Measurements from ENCODE around the gene FBXO42. TPM values are rescaled to one million over a fixed set of nuclear protein-coding genes. Genes with fewer than 3 reads are reported as not detected.

FBXO42 gene
- total and polyA plus RNA-seq, 3 donors from 2014 or later: 25.0 to 45.6 (median 42.0) TPM

DNA sequence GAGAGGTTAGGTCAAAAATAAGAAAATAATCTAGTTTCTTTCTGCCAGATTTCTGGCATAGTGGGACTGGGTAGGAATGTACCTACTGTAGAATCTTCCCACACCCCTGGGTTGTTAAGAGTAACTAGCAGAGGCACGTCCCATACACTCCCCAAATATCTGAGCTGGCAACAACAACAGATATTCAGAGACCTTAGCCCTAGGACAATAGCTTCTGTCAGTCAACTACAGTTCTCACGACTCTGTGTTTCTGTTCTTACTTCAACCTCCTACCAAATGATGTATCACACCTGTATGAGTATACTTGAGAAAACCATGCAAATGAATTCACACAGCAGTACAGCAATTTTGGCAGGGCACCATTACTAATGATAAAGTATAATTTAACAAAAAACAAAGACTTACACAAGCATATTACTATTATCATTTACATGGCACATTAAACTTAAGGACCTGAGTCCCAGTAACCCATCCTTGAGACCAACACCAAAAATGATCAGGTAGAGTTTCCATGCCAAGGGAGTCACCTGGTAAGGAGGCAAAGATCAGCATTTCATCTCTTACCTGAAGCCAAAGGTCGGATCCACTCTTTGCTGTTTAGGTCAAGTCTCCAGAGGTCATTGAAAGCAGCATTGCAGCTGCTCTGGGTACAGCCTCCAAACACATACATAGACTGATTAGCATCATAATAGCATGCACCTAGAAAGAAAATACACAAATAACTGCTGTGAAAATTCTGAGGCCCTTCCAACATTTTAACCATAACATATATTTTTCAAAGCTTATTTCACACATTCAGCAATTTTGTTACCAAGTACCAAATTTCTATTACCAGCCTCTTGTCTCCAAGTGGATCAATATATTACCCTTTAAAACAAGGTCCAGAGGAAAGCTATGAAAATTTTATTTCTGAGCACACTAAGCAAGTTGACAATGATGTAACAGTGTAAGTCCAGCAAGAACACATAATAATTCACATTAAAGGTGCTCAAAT, 57.8 kb downstream of the FBXO42 start:
- DNase-seq: no peak
- intact Hi-C loops (cut with DNase I; ENCODE audit: low total_unique reads): no loop called here
- TF ChIP-seq, protein P1, sequence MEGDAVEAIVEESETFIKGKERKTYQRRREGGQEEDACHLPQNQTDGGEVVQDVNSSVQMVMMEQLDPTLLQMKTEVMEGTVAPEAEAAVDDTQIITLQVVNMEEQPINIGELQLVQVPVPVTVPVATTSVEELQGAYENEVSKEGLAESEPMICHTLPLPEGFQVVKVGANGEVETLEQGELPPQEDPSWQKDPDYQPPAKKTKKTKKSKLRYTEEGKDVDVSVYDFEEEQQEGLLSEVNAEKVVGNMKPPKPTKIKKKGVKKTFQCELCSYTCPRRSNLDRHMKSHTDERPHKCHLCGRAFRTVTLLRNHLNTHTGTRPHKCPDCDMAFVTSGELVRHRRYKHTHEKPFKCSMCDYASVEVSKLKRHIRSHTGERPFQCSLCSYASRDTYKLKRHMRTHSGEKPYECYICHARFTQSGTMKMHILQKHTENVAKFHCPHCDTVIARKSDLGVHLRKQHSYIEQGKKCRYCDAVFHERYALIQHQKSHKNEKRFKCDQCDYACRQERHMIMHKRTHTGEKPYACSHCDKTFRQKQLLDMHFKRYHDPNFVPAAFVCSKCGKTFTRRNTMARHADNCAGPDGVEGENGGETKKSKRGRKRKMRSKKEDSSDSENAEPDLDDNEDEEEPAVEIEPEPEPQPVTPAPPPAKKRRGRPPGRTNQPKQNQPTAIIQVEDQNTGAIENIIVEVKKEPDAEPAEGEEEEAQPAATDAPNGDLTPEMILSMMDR (IDR thresholded peaks at IDR 0.05): no peak
- TF ChIP-seq POLR2A (IDR thresholded peaks at IDR 0.05): no peak
- 74 to 79% methylated on average over 3 of the region's 3 CpGs for WGBS, 2 donors
- H3K27ac ChIP-seq: no peak overlapping the region
- H3K27me3 ChIP-seq: no peaks in the 10 kb centered on the region
- H3K36me3 ChIP-seq (ENCODE audit: low read depth, missing control alignments): no peaks in the 10 kb centered on the region
- H3K4me3 ChIP-seq: no peak overlapping the region
- peaks cover 15% of the 10 kb centered on the region for H3K4me1 ChIP-seq
- no peaks in the 10 kb centered on the region for H3K9me3 ChIP-seq

DNA sequence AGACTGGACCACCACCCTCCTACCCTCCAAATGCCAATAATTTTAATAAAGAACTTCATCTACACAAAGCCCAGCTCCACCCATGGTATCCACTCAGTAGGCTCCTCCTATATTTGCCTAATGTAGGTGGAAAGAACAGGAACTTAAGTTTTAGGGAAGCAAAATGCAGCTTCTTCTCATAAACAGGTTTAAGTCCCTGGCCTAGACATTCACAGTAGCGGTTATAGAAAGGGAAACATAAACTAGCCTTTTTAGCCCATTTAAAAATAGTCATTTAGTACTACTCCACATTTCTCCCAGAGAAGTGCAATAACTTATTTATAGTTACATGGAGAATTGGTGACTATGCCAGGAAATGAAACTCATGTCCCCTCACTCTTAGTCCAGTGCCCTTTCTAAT, 58.7 kb downstream of the FBXO42 start:
- no peak for DNase-seq
- H3K9me3 ChIP-seq: no peaks in the 10 kb centered on the region
- no peak overlapping the region for H3K27ac ChIP-seq
- TF ChIP-seq, protein P1 (IDR thresholded peaks at IDR 0.05): no peak
- TF ChIP-seq POLR2A (IDR thresholded peaks at IDR 0.05): no peak
- H3K4me1 ChIP-seq: peaks cover 8% of the 10 kb centered on the region
- no peaks in the 10 kb centered on the region for H3K27me3 ChIP-seq
- H3K4me3 ChIP-seq: no peak overlapping the region
- intact Hi-C loops (cut with DNase I; ENCODE audit: low total_unique reads): no loop called here
- 78 to 83% methylated on average over 1 of the region's 1 CpG for WGBS, 2 donors
- no peaks in the 10 kb centered on the region for H3K36me3 ChIP-seq (ENCODE audit: low read depth, missing control alignments)

DNA sequence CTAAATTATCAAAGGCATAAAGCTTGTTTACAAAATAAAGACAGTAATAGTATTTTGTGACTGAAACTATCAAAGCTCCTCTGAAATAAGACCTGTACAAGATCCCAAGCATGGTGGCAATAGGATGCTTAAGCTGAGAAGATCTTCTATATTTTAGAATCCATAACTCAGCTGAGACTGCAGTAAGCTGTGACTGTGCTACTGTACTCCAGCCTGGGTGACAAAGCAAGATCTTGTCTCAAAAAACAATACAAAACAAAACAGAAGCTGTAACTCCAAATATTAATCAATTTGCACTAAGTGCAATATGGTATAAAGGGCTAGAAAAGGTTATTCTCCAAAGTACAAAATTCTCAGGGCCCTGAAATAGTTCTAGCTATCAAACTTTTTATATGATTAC, 59.5 kb downstream of the FBXO42 start:
- Histone ChIP-seq H3K27me3 (no peaks in the 10 kb centered on the region), H3K4me3 (no peak overlapping the region), H3K27ac (no peak overlapping the region), H3K36me3 (ENCODE audit: low read depth, missing control alignments) (no peaks in the 10 kb centered on the region), H3K4me1 (peaks cover 6% of the 10 kb centered on the region), H3K9me3 (no peaks in the 10 kb centered on the region)
- TF ChIP-seq POLR2A (IDR thresholded peaks at IDR 0.05): no peak
- TF ChIP-seq, protein P1 (IDR thresholded peaks at IDR 0.05): no peak
- intact Hi-C loops (cut with DNase I; ENCODE audit: low total_unique reads): no loop called here
- no peak for DNase-seq

DNA sequence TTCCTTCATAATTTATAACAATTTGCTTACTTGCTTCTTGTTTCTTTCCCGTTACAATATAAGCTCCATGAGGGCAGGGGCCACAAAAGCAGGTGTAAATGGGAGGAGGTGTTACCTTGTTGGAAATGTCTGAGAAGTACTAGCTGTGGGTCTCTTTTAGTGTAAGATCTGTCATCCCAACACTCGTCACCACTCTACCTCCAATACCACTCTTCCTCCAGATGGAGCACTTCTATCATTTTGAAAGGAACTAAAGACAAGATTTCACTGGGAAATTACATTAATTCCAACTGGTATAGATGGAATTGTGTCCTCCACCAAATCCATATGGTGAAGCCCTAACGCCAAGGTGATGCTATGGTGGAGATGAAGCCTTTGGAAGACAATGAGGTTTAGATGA, 62.3 kb downstream of the FBXO42 start:
- Histone ChIP-seq H3K36me3 (ENCODE audit: low read depth, missing control alignments) (no peaks in the 10 kb centered on the region), H3K27ac (no peak overlapping the region), H3K27me3 (no peaks in the 10 kb centered on the region), H3K4me3 (no peak overlapping the region), H3K4me1 (peaks cover 6% of the 10 kb centered on the region), H3K9me3 (no peaks in the 10 kb centered on the region)
- WGBS, 2 donors: 93 to 96% methylated on average over 3 of the region's 3 CpGs
- DNase-seq: no peak
- intact Hi-C loops (cut with DNase I; ENCODE audit: low total_unique reads): no loop called here
- no peak for TF ChIP-seq POLR2A (IDR thresholded peaks at IDR 0.05)
- TF ChIP-seq, protein P1 (IDR thresholded peaks at IDR 0.05): no peak
